CD4-positive, alpha-beta T cell treated with Interleukin-17A for 1 hour (primary cell): ENCODE results near the gene ZNF35.

ENCODE experiments used
- DNase-seq: peaks from one replicate; pipeline ENCODE4 v3.0.0-alpha.2; 2020

Gene ZNF35

GRCh38 chr3:44687898-44688297 lies 39.4 kb downstream of the ZNF35 start:
- DNase-seq: no peak
